ENCODE results near the gene ADIG.

GRCh38 chr20:38588303-38588702 lies 7.3 kb downstream of the ADIG start:
- no peak for TF ChIP-seq ZNF274 (IDR thresholded peaks at IDR 0.05; ENCODE audit: low read depth, low read length)
- TF ChIP-seq YY1 (IDR thresholded peaks at IDR 0.05; ENCODE audit: insufficient read depth, insufficient read length), result no peak

All from NT2/D1 (cell line).